Measurements from ENCODE around the gene KCNC1. TPM values are rescaled to one million over a fixed set of nuclear protein-coding genes. Genes with fewer than 3 reads are reported as not detected.

Gene KCNC1
- total and polyA plus RNA-seq, 2 donors (not counting 1 experiment from before 2014, with no cell fraction given) = under 0.01 TPM; not detected in 1

- Histone ChIP-seq H3K79me2 (ENCODE audit: control insufficient read depth, insufficient read depth, low read length) (no peaks in the 10 kb centered on the region), H3K4me1 (ENCODE audit: control insufficient read depth, extremely low read depth, insufficient read depth, low read length) (no peaks in the 10 kb centered on the region), H3K27me3 (ENCODE audit: control insufficient read depth, insufficient read depth, low read length) (peaks cover 31% of the 10 kb centered on the region), H4K20me1 (ENCODE audit: control insufficient read depth, extremely low read depth, insufficient read depth, low read length) (no peaks in the 10 kb centered on the region), H3K4me2 (ENCODE audit: extremely low read depth, insufficient read depth, low read length) (no peak overlapping the region), H3K9me3 (ENCODE audit: control insufficient read depth, insufficient read depth, low read depth, low read length) (no peaks in the 10 kb centered on the region), H3K36me3 (ENCODE audit: control insufficient read depth, insufficient read depth, low read length) (no peaks in the 10 kb centered on the region), H3K27ac (ENCODE audit: insufficient read depth, low read length) (no peak overlapping the region), H3K4me3 (replicated peaks in 1 of 4; ENCODE audit: control extremely low read depth in 1 of 4, insufficient read depth in 1 of 4, low read depth in 3 of 4, low read length in 4 of 4) (no peak overlapping the region), H2AFZ (ENCODE audit: low read length) (no peak overlapping the region), H3K9ac (ENCODE audit: insufficient read depth, low read length) (no peak overlapping the region)
- no peak for TF ChIP-seq CTCF (conservative IDR thresholded peaks at IDR 0.05 in 1 of 2, IDR thresholded peaks at IDR 0.05 in 1 of 2; ENCODE audit: low read depth in 1 of 2, low read length in 2 of 2)
- TF ChIP-seq EZH2 (IDR thresholded peaks at IDR 0.05; ENCODE audit: low read length, missing control alignments) = no peak
- DNase-seq (ENCODE audit: low read depth in 2 of 2) = no peak
Measured at GRCh38 chr11:17693531-17693930, 41.0 kb upstream of the KCNC1 start.

- no peak for TF ChIP-seq CTCF (conservative IDR thresholded peaks at IDR 0.05 in 1 of 2, IDR thresholded peaks at IDR 0.05 in 1 of 2; ENCODE audit: low read depth in 1 of 2, low read length in 2 of 2)
- no peak for TF ChIP-seq EZH2 (IDR thresholded peaks at IDR 0.05; ENCODE audit: low read length, missing control alignments)
- no peak overlapping the region for H3K4me2 ChIP-seq (ENCODE audit: extremely low read depth, insufficient read depth, low read length)
- H3K4me3 ChIP-seq (replicated peaks in 1 of 4; ENCODE audit: control extremely low read depth in 1 of 4, insufficient read depth in 1 of 4, low read depth in 3 of 4, low read length in 4 of 4) = no peak overlapping the region
- H3K36me3 ChIP-seq (ENCODE audit: control insufficient read depth, insufficient read depth, low read length) = no peaks in the 10 kb centered on the region
- no peaks in the 10 kb centered on the region for H3K9me3 ChIP-seq (ENCODE audit: control insufficient read depth, insufficient read depth, low read depth, low read length)
- H3K79me2 ChIP-seq (ENCODE audit: control insufficient read depth, insufficient read depth, low read length) = no peaks in the 10 kb centered on the region
- H3K4me1 ChIP-seq (ENCODE audit: control insufficient read depth, extremely low read depth, insufficient read depth, low read length) = no peaks in the 10 kb centered on the region
- H3K9ac ChIP-seq (ENCODE audit: insufficient read depth, low read length) = no peak overlapping the region
- DNase-seq (ENCODE audit: low read depth in 2 of 2) = no peak
- H4K20me1 ChIP-seq (ENCODE audit: control insufficient read depth, extremely low read depth, insufficient read depth, low read length) = no peaks in the 10 kb centered on the region
- H2AFZ ChIP-seq (ENCODE audit: low read length) = no peak overlapping the region
- peaks cover 31% of the 10 kb centered on the region for H3K27me3 ChIP-seq (ENCODE audit: control insufficient read depth, insufficient read depth, low read length)
- no peak overlapping the region for H3K27ac ChIP-seq (ENCODE audit: insufficient read depth, low read length)
Measured at GRCh38 chr11:17694494-17695110, 40.0 kb upstream of the KCNC1 start.

GRCh38 chr11:17695454-17696441 lies 38.8 kb upstream of the KCNC1 start:
- peaks cover 31% of the 10 kb centered on the region for H3K27me3 ChIP-seq (ENCODE audit: control insufficient read depth, insufficient read depth, low read length)
- no peak overlapping the region for H3K4me2 ChIP-seq (ENCODE audit: extremely low read depth, insufficient read depth, low read length)
- H4K20me1 ChIP-seq (ENCODE audit: control insufficient read depth, extremely low read depth, insufficient read depth, low read length) = no peaks in the 10 kb centered on the region
- no peaks in the 10 kb centered on the region for H3K36me3 ChIP-seq (ENCODE audit: control insufficient read depth, insufficient read depth, low read length)
- H3K4me3 ChIP-seq (replicated peaks in 1 of 4; ENCODE audit: control extremely low read depth in 1 of 4, insufficient read depth in 1 of 4, low read depth in 3 of 4, low read length in 4 of 4) = no peak overlapping the region
- TF ChIP-seq EZH2 (IDR thresholded peaks at IDR 0.05; ENCODE audit: low read length, missing control alignments) (peak; percentile 67), CTCF (conservative IDR thresholded peaks at IDR 0.05 in 1 of 2, IDR thresholded peaks at IDR 0.05 in 1 of 2; ENCODE audit: low read depth in 1 of 2, low read length in 2 of 2) (no peak)
- no peaks in the 10 kb centered on the region for H3K4me1 ChIP-seq (ENCODE audit: control insufficient read depth, extremely low read depth, insufficient read depth, low read length)
- no peaks in the 10 kb centered on the region for H3K79me2 ChIP-seq (ENCODE audit: control insufficient read depth, insufficient read depth, low read length)
- DNase-seq (ENCODE audit: low read depth in 2 of 2) = no peak
- no peak overlapping the region for H2AFZ ChIP-seq (ENCODE audit: low read length)
- no peaks in the 10 kb centered on the region for H3K9me3 ChIP-seq (ENCODE audit: control insufficient read depth, insufficient read depth, low read depth, low read length)
- no peak overlapping the region for H3K9ac ChIP-seq (ENCODE audit: insufficient read depth, low read length)
- H3K27ac ChIP-seq (ENCODE audit: insufficient read depth, low read length) = no peak overlapping the region
